Neural cell (in vitro differentiated cells): Measurements from ENCODE around the gene PLCB1. TPM values are rescaled to one million over a fixed set of nuclear protein-coding genes. Genes with fewer than 3 reads are reported as not detected.

Source experiments
- H2AFZ ChIP-seq: fragments of 200-600, 300-800 bp; sonication (generic), shearing (Covaris generic); 2 replicates; pipeline ENCODE4 v1.6.0; 2014; ENCODE audit warnings: low read depth, mild to moderate bottlenecking, antibody characterized with exemption, low read length, moderate library complexity
- H3F3A ChIP-seq: fragments of 200-600 bp; shearing (Covaris generic); 2 replicates; pipeline ENCODE4 v1.6.1; 2016; ENCODE audit warnings: mild to moderate bottlenecking, moderate library complexity, mixed read lengths, antibody characterized with exemption, low read length; ENCODE audit not compliant: insufficient read depth, poor library complexity, severe bottlenecking
- H3K27ac ChIP-seq: fragments of 200-600, 300-800 bp; sonication (generic), shearing (Covaris generic); 2 replicates; pipeline ENCODE4 v1.5.1; 2014; ENCODE audit warnings: mild to moderate bottlenecking, low read length, moderate library complexity
- H3K27me3 ChIP-seq: fragments of 300-800, 200-600 bp; sonication (generic), shearing (Covaris generic); 2 replicates; pipeline ENCODE4 v1.6.0; 2014; ENCODE audit warnings: mild to moderate bottlenecking, low read depth, low read length, moderate library complexity; ENCODE audit not compliant: insufficient read depth
- H3K36me3 ChIP-seq: fragments of 300-800, 200-600 bp; sonication (generic), shearing (Covaris generic); 2 replicates; pipeline ENCODE4 v1.5.1; 2014; ENCODE audit warnings: mild to moderate bottlenecking, antibody characterized with exemption, low read length, moderate library complexity; ENCODE audit not compliant: insufficient read depth
- H3K4me2 ChIP-seq: fragments of 300-800, 200-600 bp; sonication (generic), shearing (Covaris generic); 2 replicates; pipeline ENCODE4 v1.6.0; 2014; ENCODE audit warnings: mild to moderate bottlenecking, low read length
- H3K4me3 ChIP-seq: fragments of 300-800, 200-600 bp; sonication (generic), shearing (Covaris generic); 2 replicates; pipeline ENCODE4 v1.5.1; 2014; ENCODE audit warnings: mild to moderate bottlenecking, low read length, moderate library complexity
- H3K79me2 ChIP-seq: fragments of 200-600 bp; shearing (Covaris generic); replicated peaks from 2 replicates; pipeline ENCODE4 v1.6.0; 2014; ENCODE audit warnings: mild to moderate bottlenecking, low read length, moderate library complexity; ENCODE audit not compliant: insufficient read depth
- H3K9ac ChIP-seq: fragments of 300-800, 200-600 bp; sonication (generic), shearing (Covaris generic); 2 replicates; pipeline ENCODE4 v1.6.1; 2016; ENCODE audit warnings: mild to moderate bottlenecking, low read length, mixed read lengths
- H3K9me2 ChIP-seq: fragments of 200-600 bp; shearing (Covaris generic); 2 replicates; pipeline ENCODE4 v1.6.1; 2016; ENCODE audit warnings: mild to moderate bottlenecking, low read length, mixed read lengths; ENCODE audit not compliant: insufficient read depth
- H3K9me3 ChIP-seq: fragments of 200-600, 300-800 bp; sonication (generic), shearing (Covaris generic); 2 replicates; pipeline ENCODE4 v1.6.1; 2016; ENCODE audit warnings: mild to moderate bottlenecking, mixed run types, low read length, moderate library complexity, mixed read lengths
- H4K20me1 ChIP-seq: fragments of 200-600 bp; shearing (Covaris generic); 2 replicates; pipeline ENCODE4 v1.6.1; 2016; ENCODE audit warnings: mild to moderate bottlenecking, mixed run types; ENCODE audit not compliant: insufficient read depth
- EP300 ChIP-seq: fragments of 450-650 bp; conservative IDR thresholded peaks from 2 replicates; pipeline ENCODE4 v1.6.1; 2014; ENCODE audit warnings: antibody characterized with exemption, mild to moderate bottlenecking, moderate library complexity; ENCODE audit not compliant: poor library complexity, severe bottlenecking
- EZH2 ChIP-seq: fragments of 200-600, 300-800 bp; shearing (Covaris generic), sonication (generic); IDR thresholded peaks from 2 replicates; pipeline ENCODE4 v1.6.1; 2014; ENCODE audit warnings: antibody characterized with exemption, low read length, borderline replicate concordance, mild to moderate bottlenecking; ENCODE audit not compliant: insufficient read depth, poor library complexity, severe bottlenecking
- MXI1 ChIP-seq: fragments of 450-650 bp; conservative IDR thresholded peaks from 2 replicates; pipeline ENCODE4 v1.6.1; 2014; ENCODE audit warnings: antibody characterized with exemption, mild to moderate bottlenecking; ENCODE audit not compliant: poor library complexity, severe bottlenecking
- POLR2AphosphoS5 ChIP-seq: IDR thresholded peaks from 2 replicates; pipeline ENCODE4 v1.6.1; 2012
- RAD21 ChIP-seq: fragments of 450-650 bp; conservative IDR thresholded peaks from 2 replicates; pipeline ENCODE4 v1.6.1; 2014; ENCODE audit warnings: antibody characterized with exemption, mild to moderate bottlenecking, moderate library complexity
- SMC3 ChIP-seq: fragments of 450-650 bp; conservative IDR thresholded peaks from 2 replicates; pipeline ENCODE4 v1.6.1; 2014; ENCODE audit warnings: antibody characterized with exemption, mild to moderate bottlenecking, moderate library complexity; ENCODE audit not compliant: poor library complexity
- TAF1 ChIP-seq: IDR thresholded peaks from 2 replicates; pipeline ENCODE4 v1.6.1; 2012; ENCODE audit warnings: low read depth
- polyA plus RNA-seq: library from polyadenylated mRNA; depleted of rRNA; stranded (reverse); fragments of >200 nt; gene quantifications from 2 replicates; pipeline ENCODE4 v1.2.3, GENCODE V29; 2014
- TF ChIP-seq, protein P1 (sequence below): IDR thresholded peaks from 2 replicates; pipeline ENCODE4 v1.6.1; 2012; ENCODE audit warnings: borderline replicate concordance
- TF ChIP-seq, protein P2 (sequence below): fragments of 450-650 bp; IDR thresholded peaks from 2 replicates; pipeline ENCODE4 v1.5.1; 2014; ENCODE audit warnings: antibody characterized with exemption, mild to moderate bottlenecking, moderate library complexity; ENCODE audit not compliant: poor library complexity, severe bottlenecking

PLCB1 gene
- polyA plus RNA-seq, 1 donor from 2014 or later: 11.4 TPM

DNA sequence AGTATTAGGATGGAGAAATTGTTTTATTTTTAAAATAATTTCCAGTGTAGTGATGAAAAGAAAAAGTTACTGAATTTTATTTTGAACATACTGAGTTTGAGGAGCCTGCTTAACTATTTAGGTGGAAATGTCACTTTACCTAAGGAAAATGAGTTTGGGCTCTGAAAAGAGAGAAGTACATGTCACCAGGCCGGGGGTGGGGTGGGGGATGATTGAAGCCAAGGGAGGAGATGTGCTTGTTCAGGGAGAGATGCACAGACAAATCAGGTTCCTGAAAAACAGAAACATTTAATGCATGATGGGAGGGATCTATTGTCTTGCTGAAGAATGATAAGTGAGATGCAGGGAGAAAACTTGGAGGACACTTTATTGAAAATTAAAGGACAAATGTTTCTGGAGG lies 71.3 kb downstream of the PLCB1 start:
- no peaks in the 10 kb centered on the region for H3K9me2 ChIP-seq
- TF ChIP-seq EZH2 (no peak), SMC3 (no peak), MXI1 (no peak), POLR2AphosphoS5 (no peak), EP300 (no peak), RAD21 (no peak), TAF1 (no peak)
- TF ChIP-seq, protein P1, sequence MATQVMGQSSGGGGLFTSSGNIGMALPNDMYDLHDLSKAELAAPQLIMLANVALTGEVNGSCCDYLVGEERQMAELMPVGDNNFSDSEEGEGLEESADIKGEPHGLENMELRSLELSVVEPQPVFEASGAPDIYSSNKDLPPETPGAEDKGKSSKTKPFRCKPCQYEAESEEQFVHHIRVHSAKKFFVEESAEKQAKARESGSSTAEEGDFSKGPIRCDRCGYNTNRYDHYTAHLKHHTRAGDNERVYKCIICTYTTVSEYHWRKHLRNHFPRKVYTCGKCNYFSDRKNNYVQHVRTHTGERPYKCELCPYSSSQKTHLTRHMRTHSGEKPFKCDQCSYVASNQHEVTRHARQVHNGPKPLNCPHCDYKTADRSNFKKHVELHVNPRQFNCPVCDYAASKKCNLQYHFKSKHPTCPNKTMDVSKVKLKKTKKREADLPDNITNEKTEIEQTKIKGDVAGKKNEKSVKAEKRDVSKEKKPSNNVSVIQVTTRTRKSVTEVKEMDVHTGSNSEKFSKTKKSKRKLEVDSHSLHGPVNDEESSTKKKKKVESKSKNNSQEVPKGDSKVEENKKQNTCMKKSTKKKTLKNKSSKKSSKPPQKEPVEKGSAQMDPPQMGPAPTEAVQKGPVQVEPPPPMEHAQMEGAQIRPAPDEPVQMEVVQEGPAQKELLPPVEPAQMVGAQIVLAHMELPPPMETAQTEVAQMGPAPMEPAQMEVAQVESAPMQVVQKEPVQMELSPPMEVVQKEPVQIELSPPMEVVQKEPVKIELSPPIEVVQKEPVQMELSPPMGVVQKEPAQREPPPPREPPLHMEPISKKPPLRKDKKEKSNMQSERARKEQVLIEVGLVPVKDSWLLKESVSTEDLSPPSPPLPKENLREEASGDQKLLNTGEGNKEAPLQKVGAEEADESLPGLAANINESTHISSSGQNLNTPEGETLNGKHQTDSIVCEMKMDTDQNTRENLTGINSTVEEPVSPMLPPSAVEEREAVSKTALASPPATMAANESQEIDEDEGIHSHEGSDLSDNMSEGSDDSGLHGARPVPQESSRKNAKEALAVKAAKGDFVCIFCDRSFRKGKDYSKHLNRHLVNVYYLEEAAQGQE: no peak
- TF ChIP-seq, protein P2, sequence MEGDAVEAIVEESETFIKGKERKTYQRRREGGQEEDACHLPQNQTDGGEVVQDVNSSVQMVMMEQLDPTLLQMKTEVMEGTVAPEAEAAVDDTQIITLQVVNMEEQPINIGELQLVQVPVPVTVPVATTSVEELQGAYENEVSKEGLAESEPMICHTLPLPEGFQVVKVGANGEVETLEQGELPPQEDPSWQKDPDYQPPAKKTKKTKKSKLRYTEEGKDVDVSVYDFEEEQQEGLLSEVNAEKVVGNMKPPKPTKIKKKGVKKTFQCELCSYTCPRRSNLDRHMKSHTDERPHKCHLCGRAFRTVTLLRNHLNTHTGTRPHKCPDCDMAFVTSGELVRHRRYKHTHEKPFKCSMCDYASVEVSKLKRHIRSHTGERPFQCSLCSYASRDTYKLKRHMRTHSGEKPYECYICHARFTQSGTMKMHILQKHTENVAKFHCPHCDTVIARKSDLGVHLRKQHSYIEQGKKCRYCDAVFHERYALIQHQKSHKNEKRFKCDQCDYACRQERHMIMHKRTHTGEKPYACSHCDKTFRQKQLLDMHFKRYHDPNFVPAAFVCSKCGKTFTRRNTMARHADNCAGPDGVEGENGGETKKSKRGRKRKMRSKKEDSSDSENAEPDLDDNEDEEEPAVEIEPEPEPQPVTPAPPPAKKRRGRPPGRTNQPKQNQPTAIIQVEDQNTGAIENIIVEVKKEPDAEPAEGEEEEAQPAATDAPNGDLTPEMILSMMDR: no peak
- no peaks in the 10 kb centered on the region for H3F3A ChIP-seq
- no peak overlapping the region for H3K27ac ChIP-seq
- H3K9ac ChIP-seq: no peak overlapping the region
- no peaks in the 10 kb centered on the region for H3K27me3 ChIP-seq
- no peaks in the 10 kb centered on the region for H3K36me3 ChIP-seq
- no peak overlapping the region for H3K4me3 ChIP-seq
- H3K4me2 ChIP-seq: no peak overlapping the region
- H3K9me3 ChIP-seq: no peaks in the 10 kb centered on the region
- no peaks in the 10 kb centered on the region for H3K79me2 ChIP-seq
- no peak overlapping the region for H2AFZ ChIP-seq
- no peaks in the 10 kb centered on the region for H4K20me1 ChIP-seq

DNA sequence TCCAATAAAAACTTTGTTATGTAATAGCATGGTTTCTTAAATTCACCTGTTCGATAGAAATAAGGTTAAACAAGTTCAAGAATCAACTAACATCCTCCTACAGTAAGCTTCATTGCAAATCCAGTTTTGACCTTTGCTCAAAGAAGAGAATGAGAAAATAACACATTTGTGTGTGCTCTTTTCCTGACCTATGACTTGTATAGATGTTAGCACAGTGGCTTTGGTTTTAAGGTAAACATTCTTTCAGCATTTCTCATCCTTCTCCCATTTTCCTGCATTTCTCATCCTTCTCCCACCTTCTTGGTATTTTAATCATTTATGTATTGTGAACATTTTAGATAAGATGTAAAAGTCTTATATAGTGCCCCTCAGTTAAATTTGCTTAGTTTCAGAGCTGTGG lies 73.9 kb downstream of the PLCB1 start:
- no peaks in the 10 kb centered on the region for H4K20me1 ChIP-seq
- no peak overlapping the region for H3K4me3 ChIP-seq
- H3F3A ChIP-seq: no peaks in the 10 kb centered on the region
- H3K9me2 ChIP-seq: no peaks in the 10 kb centered on the region
- no peaks in the 10 kb centered on the region for H3K36me3 ChIP-seq
- H3K79me2 ChIP-seq: no peaks in the 10 kb centered on the region
- no peak overlapping the region for H3K4me2 ChIP-seq
- H3K27ac ChIP-seq: no peak overlapping the region
- no peaks in the 10 kb centered on the region for H3K9me3 ChIP-seq
- no peaks in the 10 kb centered on the region for H3K27me3 ChIP-seq
- H2AFZ ChIP-seq: no peak overlapping the region
- no peak for TF ChIP-seq EP300
- no peak for TF ChIP-seq POLR2AphosphoS5
- H3K9ac ChIP-seq: no peak overlapping the region

DNA sequence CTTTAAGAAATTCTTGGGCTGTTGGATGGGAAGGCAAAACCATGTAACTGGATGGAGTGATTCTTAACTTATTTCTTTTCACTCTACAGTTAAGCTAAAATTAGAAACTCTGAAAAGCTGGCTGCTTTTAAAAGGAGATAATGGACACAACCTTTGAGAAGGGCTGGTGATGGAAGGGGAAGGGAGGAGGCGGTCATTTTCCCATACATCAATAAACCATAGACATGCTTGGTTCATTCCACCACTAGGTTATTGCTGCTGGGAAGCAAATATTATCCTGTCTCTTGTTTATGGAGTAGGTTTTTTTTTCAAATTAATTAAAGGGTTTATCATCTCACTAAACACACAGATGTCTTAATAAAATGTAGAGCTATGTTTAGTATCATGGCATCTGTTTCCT lies 76.2 kb downstream of the PLCB1 start:
- no peak overlapping the region for H3K4me2 ChIP-seq
- no peak overlapping the region for H3K9ac ChIP-seq
- no peak overlapping the region for H2AFZ ChIP-seq
- no peaks in the 10 kb centered on the region for H3F3A ChIP-seq
- no peaks in the 10 kb centered on the region for H3K27me3 ChIP-seq
- H3K27ac ChIP-seq: no peak overlapping the region
- H3K79me2 ChIP-seq: no peaks in the 10 kb centered on the region
- no peaks in the 10 kb centered on the region for H4K20me1 ChIP-seq
- H3K9me2 ChIP-seq: no peaks in the 10 kb centered on the region
- TF ChIP-seq SMC3 (no peak), EP300 (no peak), MXI1 (no peak), EZH2 (no peak), RAD21 (no peak), POLR2AphosphoS5 (no peak), TAF1 (no peak)
- TF ChIP-seq, protein P1: no peak
- TF ChIP-seq, protein P2: no peak
- H3K9me3 ChIP-seq: no peaks in the 10 kb centered on the region
- H3K4me3 ChIP-seq: no peak overlapping the region
- no peaks in the 10 kb centered on the region for H3K36me3 ChIP-seq
